SU-DHL-6 (cell line): ENCODE measurements around the gene TREM2.
"Not testable (repeated sequence)": the region's sequence is repeated elsewhere in the genome, so short reads cannot be mapped to it uniquely, and the experiment has no call there.

ENCODE experiments used
- H2AFZ ChIP-seq: fragments of 200-600 bp; sonication (generic); 2 replicates; pipeline ENCODE4 v1.6.1; 2014; ENCODE audit warnings: low read depth, mild to moderate bottlenecking, moderate library complexity, mixed read lengths, antibody characterized with exemption, low read length; ENCODE audit not compliant: severe bottlenecking
- H3F3A ChIP-seq: fragments of 200-600 bp; shearing (Covaris generic); 2 replicates; pipeline ENCODE4 v1.6.0; 2016; ENCODE audit warnings: antibody characterized with exemption, mild to moderate bottlenecking; ENCODE audit not compliant: insufficient read depth
- H3K27ac ChIP-seq: fragments of 200-600 bp; sonication (generic); 2 replicates; pipeline ENCODE4 v1.5.1; 2016; ENCODE audit warnings: low read depth, mild to moderate bottlenecking, low read length, moderate library complexity, mixed read lengths
- H3K27me3 ChIP-seq: fragments of 200-600 bp; sonication (generic), shearing (Covaris generic); 2 replicates; pipeline ENCODE4 v1.6.0; 2014; ENCODE audit warnings: mild to moderate bottlenecking, low read length
- H3K36me3 ChIP-seq: fragments of 200-600 bp; sonication (generic); 2 replicates; pipeline ENCODE4 v1.6.1; 2014; ENCODE audit warnings: mild to moderate bottlenecking, low read length, mixed read lengths
- H3K4me2 ChIP-seq: fragments of 300-600, 200-600 bp; shearing (Covaris generic), sonication (generic); 2 replicates; pipeline ENCODE4 v1.6.0; 2014; ENCODE audit warnings: low read length, low read depth, mild to moderate bottlenecking; ENCODE audit not compliant: poor library complexity, severe bottlenecking
- H3K4me3 ChIP-seq: fragments of 200-600 bp; sonication (generic); 2 replicates; pipeline ENCODE4 v1.5.1; 2014; ENCODE audit warnings: antibody characterized with exemption, low read length, mild to moderate bottlenecking, mixed read lengths; ENCODE audit not compliant: insufficient read depth, poor library complexity, severe bottlenecking
- H3K79me2 ChIP-seq: fragments of 200-600 bp; sonication (generic); 2 replicates; pipeline ENCODE4 v1.6.1; 2014; ENCODE audit warnings: mild to moderate bottlenecking, low read length, moderate library complexity; ENCODE audit not compliant: insufficient read depth
- H3K9ac ChIP-seq: fragments of 200-600 bp; sonication (generic); 2 replicates; pipeline ENCODE4 v1.7.0; 2014; ENCODE audit warnings: mild to moderate bottlenecking, low read length
- H3K9me2 ChIP-seq: fragments of 200-600 bp; sonication (generic); replicated peaks from 2 replicates; pipeline ENCODE4 v1.6.1; 2014; ENCODE audit warnings: low read length; ENCODE audit not compliant: insufficient read depth
- H3K9me3 ChIP-seq: fragments of 200-600 bp; sonication (generic); 2 replicates; pipeline ENCODE4 v1.6.1; 2014; ENCODE audit warnings: low read length, mixed read lengths; ENCODE audit not compliant: insufficient read depth
- H4K20me1 ChIP-seq: fragments of 200-600 bp; sonication (generic); 2 replicates; pipeline ENCODE4 v1.6.1; 2014; ENCODE audit warnings: low read depth, mild to moderate bottlenecking, antibody characterized with exemption, low read length, moderate library complexity, mixed read lengths
- CTCF ChIP-seq: fragments of 200-600 bp; sonication (generic); IDR thresholded peaks from one replicate; pipeline ENCODE4 v1.5.1; 2017; ENCODE audit warnings: antibody characterized with exemption, mild to moderate bottlenecking, low read length, moderate library complexity; ENCODE audit not compliant: insufficient read depth, poor library complexity, severe bottlenecking
- EZH2phosphoT487 ChIP-seq: fragments of 200-600 bp; sonication (generic), shearing (Covaris generic); conservative IDR thresholded peaks from 2 replicates; pipeline ENCODE4 v1.6.1; 2018; ENCODE audit warnings: mild to moderate bottlenecking, antibody characterized with exemption, low read length, moderate library complexity, mixed read lengths

TREM2 gene

GRCh38 chr6:41119508-41119907, 43.4 kb downstream of the TREM2 start:
- H3K4me2 ChIP-seq = no peak overlapping the region
- H3K9me2 ChIP-seq = no peaks in the 10 kb centered on the region
- H3K27ac ChIP-seq = no peak overlapping the region
- no peaks in the 10 kb centered on the region for H3K9me3 ChIP-seq
- no peaks in the 10 kb centered on the region for H3K79me2 ChIP-seq
- H3K9ac ChIP-seq = no peak overlapping the region
- H3K36me3 ChIP-seq = no peaks in the 10 kb centered on the region
- no peak overlapping the region for H3K4me3 ChIP-seq
- H4K20me1 ChIP-seq = no peaks in the 10 kb centered on the region
- H3K27me3 ChIP-seq = no peaks in the 10 kb centered on the region
- no peaks in the 10 kb centered on the region for H3F3A ChIP-seq
- no peak overlapping the region for H2AFZ ChIP-seq
- TF ChIP-seq EZH2phosphoT487 = no peak
- TF ChIP-seq CTCF = no peak

- H3K36me3 ChIP-seq, H2AFZ ChIP-seq, H3K9ac ChIP-seq, H3K9me3 ChIP-seq, H3K27ac ChIP-seq, H3K79me2 ChIP-seq, H3K27me3 ChIP-seq, H4K20me1 ChIP-seq, H3K4me2 ChIP-seq, H3K9me2 ChIP-seq, H3F3A ChIP-seq, H3K4me3 ChIP-seq: not testable (repeated sequence)
Measured at GRCh38 chr6:41115027-41115426, 47.9 kb downstream of the TREM2 start.

- Histone ChIP-seq H3K27me3 (no peaks in the 10 kb centered on the region), H2AFZ (no peak overlapping the region), H3K79me2 (no peaks in the 10 kb centered on the region), H3K4me3 (no peak overlapping the region), H3K9ac (no peak overlapping the region), H3K9me2 (no peaks in the 10 kb centered on the region), H3K36me3 (no peaks in the 10 kb centered on the region), H3K9me3 (no peaks in the 10 kb centered on the region), H3F3A (no peaks in the 10 kb centered on the region), H3K4me2 (no peak overlapping the region), H4K20me1 (no peaks in the 10 kb centered on the region), H3K27ac (no peak overlapping the region)
- no peak for TF ChIP-seq EZH2phosphoT487
- no peak for TF ChIP-seq CTCF
Measured at GRCh38 chr6:41111017-41111416, 51.9 kb downstream of the TREM2 start.
